Measurements from ENCODE around the gene GPC6.

The GPC6 gene

GRCh38 chr13:93289842-93290241 lies 63.2 kb downstream of the GPC6 start:
- POLR2A ChIA-PET: no interaction called here

DNA sequence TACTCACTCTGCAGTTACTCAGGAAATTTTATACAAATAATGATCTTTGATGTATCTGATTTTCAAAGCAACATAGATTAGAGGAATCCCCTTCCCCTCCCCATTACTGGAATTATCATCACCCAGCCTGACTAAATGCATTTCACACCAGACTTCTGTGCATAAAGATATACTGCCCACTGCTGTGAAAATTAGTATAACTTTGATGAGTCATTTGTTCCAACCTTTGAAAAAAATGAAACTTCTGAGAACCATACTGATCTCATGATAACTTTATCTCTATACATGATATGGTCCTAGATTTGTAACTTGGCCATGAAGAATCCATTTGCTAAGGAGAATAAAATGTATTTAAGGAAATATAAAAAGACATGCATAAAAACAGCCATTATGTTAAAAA lies 63.9 kb downstream of the GPC6 start:
- TF ChIP-seq SETDB1 (IDR thresholded peaks at IDR 0.05; ENCODE audit: insufficient read length, low read length) (peak; percentile 34), ZNF132 (tag by site-specific recombination; IDR thresholded peaks at IDR 0.05; ENCODE audit: borderline replicate concordance) (no peak), ZNF626 (tag by site-specific recombination; IDR thresholded peaks at IDR 0.05) (no peak), TRIM28 (IDR thresholded peaks at IDR 0.05; ENCODE audit: borderline replicate concordance, low read length) (0 out of 2 replicates have a peak, but pooled peaks have one; percentile 1), PRDM6 (tag by site-specific recombination; IDR thresholded peaks at IDR 0.05) (peak; percentile 60), TCF7L2 (IDR thresholded peaks at IDR 0.05; ENCODE audit: borderline replicate concordance, low read depth, low read length) (peak; percentile 64), MEIS1 (CRISPR knock-in tag; IDR thresholded peaks at IDR 0.05; ENCODE audit: borderline replicate concordance) (no peak), ZNF645 (tag by site-specific recombination; IDR thresholded peaks at IDR 0.05) (no peak)
- TF ChIP-seq, protein P1, sequence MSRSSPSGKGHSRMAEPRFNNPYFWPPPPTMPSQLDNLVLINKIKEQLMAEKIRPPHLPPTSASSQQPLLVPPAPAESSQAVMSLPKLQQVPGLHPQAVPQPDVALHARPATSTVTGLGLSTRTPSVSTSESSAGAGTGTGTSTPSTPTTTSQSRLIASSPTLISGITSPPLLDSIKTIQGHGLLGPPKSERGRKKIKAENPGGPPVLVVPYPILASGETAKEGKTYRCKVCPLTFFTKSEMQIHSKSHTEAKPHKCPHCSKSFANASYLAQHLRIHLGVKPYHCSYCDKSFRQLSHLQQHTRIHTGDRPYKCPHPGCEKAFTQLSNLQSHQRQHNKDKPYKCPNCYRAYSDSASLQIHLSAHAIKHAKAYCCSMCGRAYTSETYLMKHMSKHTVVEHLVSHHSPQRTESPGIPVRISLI (tag by site-specific recombination; IDR thresholded peaks at IDR 0.05): no peak
- Histone ChIP-seq H3K36me3 (ENCODE audit: control insufficient read depth in 2 of 2, insufficient read depth in 1 of 2, low read length in 2 of 2) (no peaks in the 10 kb centered on the region), H3K4me3 (ENCODE audit: low read depth, low read length) (no peak overlapping the region), H3K4me1 (ENCODE audit: control insufficient read depth, insufficient read depth, low read length) (no peaks in the 10 kb centered on the region), H3K9me3 (ENCODE audit: control insufficient read depth, insufficient read depth, low read depth, low read length) (no peaks in the 10 kb centered on the region), H3K27ac (ENCODE audit: extremely low read depth, low read depth, low read length) (no peak overlapping the region)
- POLR2A ChIA-PET: no interaction called here
- CTCF ChIA-PET: no interaction called here

More at GRCh38 chr13:93289842-93290241, 63.2 kb downstream of the GPC6 start:
- TF ChIP-seq ZNF843 (tag by site-specific recombination; IDR thresholded peaks at IDR 0.05) (no peak), PRDM6 (tag by site-specific recombination; IDR thresholded peaks at IDR 0.05) (peak; percentile 87), ZSCAN16 (tag by site-specific recombination; IDR thresholded peaks at IDR 0.05) (no peak), ZNF677 (tag by site-specific recombination; IDR thresholded peaks at IDR 0.05) (no peak), ZNF174 (tag by site-specific recombination; IDR thresholded peaks at IDR 0.05) (no peak), TCF7L2 (IDR thresholded peaks at IDR 0.05; ENCODE audit: borderline replicate concordance, low read depth, low read length) (0 out of 2 replicates have a peak, but pooled peaks have one; percentile 6), ZSCAN5A (tag by site-specific recombination; IDR thresholded peaks at IDR 0.05) (no peak)
- no peak overlapping the region for H3K4me3 ChIP-seq (ENCODE audit: low read depth, low read length)
- H3K36me3 ChIP-seq (ENCODE audit: control insufficient read depth in 2 of 2, insufficient read depth in 1 of 2, low read length in 2 of 2): no peaks in the 10 kb centered on the region
- no peaks in the 10 kb centered on the region for H3K4me1 ChIP-seq (ENCODE audit: control insufficient read depth, insufficient read depth, low read length)
- no peak overlapping the region for H3K27ac ChIP-seq (ENCODE audit: extremely low read depth, low read depth, low read length)
- no peaks in the 10 kb centered on the region for H3K9me3 ChIP-seq (ENCODE audit: control insufficient read depth, insufficient read depth, low read depth, low read length)
- CTCF ChIA-PET: no interaction called here

DNA sequence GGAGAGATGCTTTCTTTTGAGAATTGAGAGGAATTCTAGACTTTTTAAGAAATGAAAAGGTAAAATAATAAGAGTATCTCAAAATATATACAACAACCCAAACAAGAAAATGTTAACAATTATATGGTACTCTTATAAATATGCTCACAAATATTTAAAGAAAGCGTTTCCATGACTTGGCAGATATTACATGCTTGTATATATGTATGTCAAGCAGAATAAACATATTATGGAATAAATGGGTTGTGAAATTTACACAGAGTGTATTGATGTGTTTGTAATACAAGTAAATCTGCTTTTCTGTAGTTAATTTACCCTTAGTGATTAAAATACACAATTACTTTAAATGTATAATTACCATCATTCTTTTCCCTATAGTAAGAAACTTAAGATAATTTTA lies 65.8 kb downstream of the GPC6 start:
- ChIA-PET POLR2A (no interaction called here), CTCF (no interaction called here)
- H3K36me3 ChIP-seq (ENCODE audit: control insufficient read depth in 2 of 2, insufficient read depth in 1 of 2, low read length in 2 of 2): no peaks in the 10 kb centered on the region
- H3K4me3 ChIP-seq (ENCODE audit: low read depth, low read length): no peak overlapping the region
- TF ChIP-seq SETDB1 (IDR thresholded peaks at IDR 0.05; ENCODE audit: insufficient read length, low read length) (no peak), YY1 (tag by site-specific recombination; IDR thresholded peaks at IDR 0.05) (no peak)
- TF ChIP-seq, protein P1 (tag by site-specific recombination; IDR thresholded peaks at IDR 0.05): no peak
- no peaks in the 10 kb centered on the region for H3K4me1 ChIP-seq (ENCODE audit: control insufficient read depth, insufficient read depth, low read length)
- H3K9me3 ChIP-seq (ENCODE audit: control insufficient read depth, insufficient read depth, low read depth, low read length): no peaks in the 10 kb centered on the region
- H3K27ac ChIP-seq (ENCODE audit: extremely low read depth, low read depth, low read length): no peak overlapping the region
